ENCODE measurements around the gene SBF2.

GRCh38 chr11:10029386-10030121, 264.5 kb downstream of the SBF2 start:
- TF ChIP-seq CTCF (IDR thresholded peaks at IDR 0.05 in 2 of 3, conservative IDR thresholded peaks at IDR 0.05 in 1 of 3; ENCODE audit: insufficient read depth in 2 of 3, low read depth in 1 of 3, low read length in 3 of 3) (no peak), YY1 (IDR thresholded peaks at IDR 0.05; ENCODE audit: borderline replicate concordance in 1 of 3, control insufficient read depth in 1 of 3, extremely low read depth in 1 of 3, insufficient read depth in 3 of 3, insufficient read length in 1 of 3, insufficient replicate concordance in 2 of 3, low read depth in 1 of 3, low read length in 2 of 3) (no peak), NEUROD1 (IDR thresholded peaks at IDR 0.05; ENCODE audit: borderline replicate concordance, low read depth, low read length, partially characterized antibody) (no peak), SMARCC2 (IDR thresholded peaks at IDR 0.05; ENCODE audit: low read depth) (no peak), REST (IDR thresholded peaks at IDR 0.05; ENCODE audit: borderline replicate concordance) (no peak), REST (CRISPR knock-in tag; IDR thresholded peaks at IDR 0.05; ENCODE audit: low read depth) (no peak), BHLHE40 (IDR thresholded peaks at IDR 0.05; ENCODE audit: low read length) (no peak), DEAF1 (CRISPR knock-in tag; IDR thresholded peaks at IDR 0.05) (no peak), EGR1 (conservative IDR thresholded peaks at IDR 0.05) (no peak), IRF2 (CRISPR knock-in tag; IDR thresholded peaks at IDR 0.05) (no peak), ZFP91 (CRISPR knock-in tag; IDR thresholded peaks at IDR 0.05) (no peak), ATF3 (IDR thresholded peaks at IDR 0.05) (no peak), ATF3 (CRISPR knock-in tag; conservative IDR thresholded peaks at IDR 0.05) (no peak)
